GM06990 (cell line): ENCODE measurements around the gene R3HDM4.
A peak's percentile ranks its signal among the peaks of the same experiment; 100 is the strongest.

ENCODE experiments used
- DNase-seq: peaks from one replicate; pipeline ENCODE4 v3.0.0-alpha.2; 2011; ENCODE audit not compliant: insufficient read length; ENCODE audit errors: extremely low read depth
- H3K27me3 ChIP-seq: replicated peaks from 2 replicates; pipeline ENCODE4 v1.6.0; 2011; ENCODE audit warnings: low read length; ENCODE audit not compliant: control insufficient read depth, insufficient read depth
- H3K36me3 ChIP-seq: 2 replicates; pipeline ENCODE4 v1.5.1; 2011; ENCODE audit warnings: low read length; ENCODE audit not compliant: control insufficient read depth, insufficient read depth
- H3K4me3 ChIP-seq: replicated peaks from 2 replicates; pipeline ENCODE4 v1.5.1; 2011; ENCODE audit warnings: low read depth, mild to moderate bottlenecking, control low read depth, low read length
- CTCF ChIP-seq: IDR thresholded peaks from 2 replicates; pipeline ENCODE4 v1.5.1; 2011; ENCODE audit warnings: low read length, control low read depth, mild to moderate bottlenecking, inconsistent platforms; ENCODE audit not compliant: insufficient read depth, poor library complexity, severe bottlenecking

Gene R3HDM4

GRCh38 chr19:956766-957440 lies 43.9 kb upstream of the R3HDM4 start:
- peaks cover 22% of the 10 kb centered on the region for H3K36me3 ChIP-seq
- no peak for DNase-seq
- H3K4me3 ChIP-seq = no peak overlapping the region
- TF ChIP-seq CTCF = no peak
- no peaks in the 10 kb centered on the region for H3K27me3 ChIP-seq

- TF ChIP-seq CTCF = no peak
- Histone ChIP-seq H3K4me3 (no peak overlapping the region), H3K27me3 (no peaks in the 10 kb centered on the region), H3K36me3 (peaks cover 16% of the 10 kb centered on the region)
- no peak for DNase-seq
Observed at GRCh38 chr19:955803-956765, 43.1 kb upstream of the R3HDM4 start.

GRCh38 chr19:954672-955494 lies 41.9 kb upstream of the R3HDM4 start:
- peaks cover 7% of the 10 kb centered on the region for H3K36me3 ChIP-seq
- no peak for TF ChIP-seq CTCF
- peak; percentile 78 for DNase-seq
- no peaks in the 10 kb centered on the region for H3K27me3 ChIP-seq
- peak overlapping the region; percentile 34 for H3K4me3 ChIP-seq

DNA sequence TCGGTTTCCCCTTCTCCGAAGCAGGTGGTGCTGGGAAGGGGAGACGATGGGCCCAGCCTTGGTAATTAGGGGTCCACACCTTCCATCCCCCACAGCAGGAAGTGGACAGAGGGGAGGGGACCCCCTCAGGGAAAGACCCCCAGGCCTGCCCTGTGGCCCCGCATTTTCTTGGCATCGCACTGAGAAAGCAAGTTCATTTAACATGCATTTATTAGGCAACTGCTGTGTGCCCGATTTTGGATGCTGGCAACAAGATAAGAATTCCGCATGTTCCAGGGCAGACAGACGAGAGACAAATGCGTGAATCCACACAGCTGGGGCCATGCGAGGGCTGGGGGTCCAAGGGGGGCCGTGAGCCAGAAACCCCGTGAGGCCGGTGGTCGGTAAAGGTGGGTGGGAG lies 41.3 kb upstream of the R3HDM4 start:
- Histone ChIP-seq H3K27me3 (no peaks in the 10 kb centered on the region), H3K4me3 (peak overlapping the region; percentile 34), H3K36me3 (peaks cover 2% of the 10 kb centered on the region)
- DNase-seq = no peak
- no peak for TF ChIP-seq CTCF

DNA sequence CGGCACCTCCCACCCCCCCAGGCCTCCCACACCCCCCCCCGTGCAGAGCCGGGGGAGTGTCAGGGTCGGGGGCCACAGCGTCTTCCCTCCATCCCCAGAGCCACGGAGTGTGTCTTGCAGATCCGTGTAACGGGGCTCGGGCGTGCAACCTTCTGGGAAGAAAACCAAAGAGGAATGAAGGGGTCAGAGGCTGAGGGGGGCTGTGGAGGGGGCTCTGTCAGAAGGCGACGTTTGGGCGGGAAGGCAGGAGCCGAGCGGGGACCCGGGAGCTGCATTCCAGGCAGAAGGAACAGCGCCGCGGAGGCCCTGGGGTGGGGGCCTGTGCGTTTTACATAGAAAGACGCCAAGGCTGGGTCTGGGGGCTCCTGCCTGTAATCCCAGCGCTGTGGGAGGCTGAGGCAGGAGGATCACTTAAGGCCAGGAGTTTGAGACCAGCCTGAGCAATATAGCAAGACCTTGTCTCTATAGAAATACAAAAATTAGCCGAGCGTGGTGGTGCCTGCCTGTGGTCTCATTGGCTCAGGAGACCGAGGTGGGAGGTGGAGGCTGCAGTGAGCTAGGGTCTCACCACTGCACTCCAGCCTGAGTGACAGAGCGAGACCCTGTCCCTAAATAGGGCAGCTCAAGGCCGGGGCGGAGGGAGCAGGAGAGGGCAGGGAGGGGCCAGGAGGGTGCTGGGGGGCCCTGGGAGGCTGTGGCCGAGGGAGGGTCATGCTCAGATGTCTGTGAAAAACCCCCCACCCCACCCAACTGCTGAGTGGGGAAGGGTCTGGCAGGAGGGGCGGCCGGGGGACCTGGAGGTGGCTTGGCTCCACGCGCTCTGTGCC lies 40.6 kb upstream of the R3HDM4 start:
- H3K36me3 ChIP-seq = no peaks in the 10 kb centered on the region; the same call in 1 of the 2 replicates
- DNase-seq = no peak
- H3K27me3 ChIP-seq = no peaks in the 10 kb centered on the region
- no peak for TF ChIP-seq CTCF
- H3K4me3 ChIP-seq = peak overlapping the region; percentile 50
